Measurements from ENCODE around the gene CD99L2. TPM values are rescaled to one million over a fixed set of nuclear protein-coding genes. Genes with fewer than 3 reads are reported as not detected.

Gene CD99L2
- total RNA-seq, 4 donors from 2014 or later, result 12.3 to 22.4 (median 16.5) TPM

DNA sequence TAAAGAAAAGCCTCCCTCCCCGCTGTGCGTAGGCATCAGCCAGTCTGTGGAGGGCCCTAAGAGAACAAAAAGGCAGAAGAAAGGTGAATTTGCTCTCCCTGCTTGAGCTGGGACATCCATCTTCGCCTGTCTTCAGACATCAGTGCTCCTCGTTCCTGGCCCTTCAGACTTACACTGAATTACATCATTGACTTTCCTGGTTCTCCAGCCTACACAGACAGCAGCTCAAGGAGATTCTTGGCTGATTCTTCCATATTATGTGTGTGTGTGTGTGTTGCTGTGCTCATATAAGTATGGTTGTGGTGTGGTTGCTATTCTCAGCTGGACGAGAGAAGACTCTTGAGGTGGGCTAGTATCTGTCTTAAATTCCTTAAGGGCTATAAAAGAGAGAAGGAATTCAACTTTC, 35.5 kb upstream of the CD99L2 start:
- Histone ChIP-seq H3K27ac (no peak overlapping the region), H3K27me3 (no peaks in the 10 kb centered on the region), H3K36me3 (no peaks in the 10 kb centered on the region), H3K9me3 (no peaks in the 10 kb centered on the region), H3K4me1 (no peaks in the 10 kb centered on the region), H3K4me3 (no peak overlapping the region)
- DNase-seq, result no peak
- in situ Hi-C loops (cut with MboI; ENCODE audit: low pct_ligation_motif_present in 1 of 4, low pct_unique_long_range_greater_than_20kb in 1 of 4, low sequenced_read_pairs in 3 of 4), result no loop called here
- no peak for TF ChIP-seq EP300 (IDR thresholded peaks at IDR 0.05; ENCODE audit: low read depth)
- TF ChIP-seq POLR2AphosphoS5 (IDR thresholded peaks at IDR 0.05), result no peak
- no peak for TF ChIP-seq CTCF (IDR thresholded peaks at IDR 0.05)
- TF ChIP-seq POLR2A (IDR thresholded peaks at IDR 0.05), result no peak
- intact Hi-C loops (cut with DNase I; ENCODE audit: low total_unique reads), result no loop called here
- WGBS, 2 donors (ENCODE audit: low coverage in 1 of 2), result 0 to 63% methylated on average over 1 to 5 of the region's 5 CpGs

- intact Hi-C loops (cut with DNase I; ENCODE audit: low total_unique reads), result no loop called here
These were observed 30.6 kb upstream of the CD99L2 start for GRCh38 chrX:150929058-150929457.

DNA sequence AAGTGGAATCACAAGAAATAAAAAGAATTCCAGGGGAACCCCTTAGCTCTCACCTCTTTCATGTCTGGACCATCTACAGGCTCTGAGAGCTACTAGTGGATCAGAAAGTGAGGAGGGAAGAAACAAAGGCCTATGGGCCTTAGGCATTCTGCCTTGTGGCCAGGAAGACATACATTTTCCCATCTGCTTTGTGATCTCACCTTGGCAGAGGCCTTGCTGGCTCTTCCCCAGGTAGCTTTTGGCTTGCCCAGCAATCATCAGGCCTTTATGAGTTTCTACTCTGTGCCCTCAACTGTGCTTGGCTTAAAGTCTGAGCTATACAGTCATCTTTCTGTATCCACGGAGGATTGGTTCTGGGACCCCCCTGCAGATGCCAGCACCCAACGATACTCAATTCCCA, 28.3 kb upstream of the CD99L2 start:
- in situ Hi-C loops (cut with MboI; ENCODE audit: low pct_ligation_motif_present in 1 of 4, low pct_unique_long_range_greater_than_20kb in 1 of 4, low sequenced_read_pairs in 3 of 4), result no loop called here
- WGBS, 2 donors (ENCODE audit: low coverage in 1 of 2), result 91% methylated on average over 2 of the region's 2 CpGs; no CpG with 5 or more reads in 1 of the 2 donors

More at GRCh38 chrX:150929058-150929457, 30.6 kb upstream of the CD99L2 start:
- 33 to 39% methylated on average over 2 of the region's 2 CpGs for WGBS, 2 donors (ENCODE audit: low coverage in 1 of 2)
- Histone ChIP-seq H3K36me3 (no peaks in the 10 kb centered on the region), H3K27ac (peak overlapping the region in 2 of 4 donors; percentile 4 to 36), H3K4me1 (no peaks in the 10 kb centered on the region), H3K4me3 (no peak overlapping the region), H3K9me3 (no peaks in the 10 kb centered on the region), H3K27me3 (no peaks in the 10 kb centered on the region)
- DNase-seq, result no peak
- TF ChIP-seq POLR2A (IDR thresholded peaks at IDR 0.05) (no peak), CTCF (IDR thresholded peaks at IDR 0.05) (no peak)
- in situ Hi-C loops (cut with MboI; ENCODE audit: low pct_ligation_motif_present in 1 of 4, low pct_unique_long_range_greater_than_20kb in 1 of 4, low sequenced_read_pairs in 3 of 4), result no loop called here

GRCh38 chrX:150926304-150926703, 27.8 kb upstream of the CD99L2 start:
- Histone ChIP-seq H3K27ac (no peak overlapping the region), H3K4me3 (no peak overlapping the region), H3K36me3 (no peaks in the 10 kb centered on the region), H3K4me1 (no peaks in the 10 kb centered on the region), H3K27me3 (no peaks in the 10 kb centered on the region), H3K9me3 (no peaks in the 10 kb centered on the region)
- TF ChIP-seq EP300 (IDR thresholded peaks at IDR 0.05; ENCODE audit: low read depth) (no peak), POLR2AphosphoS5 (IDR thresholded peaks at IDR 0.05) (no peak)
- whole genome bisulfite sequencing, 2 donors (ENCODE audit: low coverage in 1 of 2), result 86% methylated on average over 2 of the region's 2 CpGs; no CpG with 5 or more reads in 1 of the 2 donors
- in situ Hi-C loops (cut with MboI; ENCODE audit: low pct_ligation_motif_present in 1 of 4, low pct_unique_long_range_greater_than_20kb in 1 of 4, low sequenced_read_pairs in 3 of 4) (no loop called here), intact Hi-C loops (cut with DNase I; ENCODE audit: low total_unique reads) (no loop called here)
- DNase-seq, result no peak

More for the DNA sequence above, 28.3 kb upstream of the CD99L2 start:
- H3K27ac ChIP-seq, result no peak overlapping the region
- no peaks in the 10 kb centered on the region for H3K36me3 ChIP-seq
- H3K27me3 ChIP-seq, result no peaks in the 10 kb centered on the region
- no peak for TF ChIP-seq POLR2AphosphoS5 (IDR thresholded peaks at IDR 0.05)
- no peak for TF ChIP-seq POLR2A (IDR thresholded peaks at IDR 0.05)
- no peak for TF ChIP-seq CTCF (IDR thresholded peaks at IDR 0.05)
- no peak for TF ChIP-seq EP300 (IDR thresholded peaks at IDR 0.05; ENCODE audit: low read depth)
- DNase-seq, result no peak
- no peaks in the 10 kb centered on the region for H3K9me3 ChIP-seq
- H3K4me1 ChIP-seq, result no peaks in the 10 kb centered on the region
- no peak overlapping the region for H3K4me3 ChIP-seq
- intact Hi-C loops (cut with DNase I; ENCODE audit: low total_unique reads), result no loop called here

GRCh38 chrX:150919401-150919800, 20.9 kb upstream of the CD99L2 start:
- H3K27ac ChIP-seq, result no peak overlapping the region
- no peaks in the 10 kb centered on the region for H3K9me3 ChIP-seq
- TF ChIP-seq EP300 (IDR thresholded peaks at IDR 0.05; ENCODE audit: low read depth) (no peak), CTCF (IDR thresholded peaks at IDR 0.05) (no peak), POLR2A (IDR thresholded peaks at IDR 0.05) (no peak), POLR2AphosphoS5 (IDR thresholded peaks at IDR 0.05) (no peak)
- no peak for DNase-seq
- H3K36me3 ChIP-seq, result no peaks in the 10 kb centered on the region
- no peaks in the 10 kb centered on the region for H3K27me3 ChIP-seq
- intact Hi-C loops (cut with DNase I; ENCODE audit: low total_unique reads), result no loop called here
- H3K4me3 ChIP-seq, result no peak overlapping the region
- no peaks in the 10 kb centered on the region for H3K4me1 ChIP-seq
- in situ Hi-C loops (cut with MboI; ENCODE audit: low pct_ligation_motif_present in 1 of 4, low pct_unique_long_range_greater_than_20kb in 1 of 4, low sequenced_read_pairs in 3 of 4), result loop anchor here in 1 of 4 donors (25.0 kb wide), 1 partner anchor 93 kb away; no protein-coding TSS in a partner anchor
